ENCODE data around the gene TEX2.
"Not testable (repeated sequence)": the region's sequence is repeated elsewhere in the genome, so short reads cannot be mapped to it uniquely, and the experiment has no call there.

The TEX2 gene

DNA sequence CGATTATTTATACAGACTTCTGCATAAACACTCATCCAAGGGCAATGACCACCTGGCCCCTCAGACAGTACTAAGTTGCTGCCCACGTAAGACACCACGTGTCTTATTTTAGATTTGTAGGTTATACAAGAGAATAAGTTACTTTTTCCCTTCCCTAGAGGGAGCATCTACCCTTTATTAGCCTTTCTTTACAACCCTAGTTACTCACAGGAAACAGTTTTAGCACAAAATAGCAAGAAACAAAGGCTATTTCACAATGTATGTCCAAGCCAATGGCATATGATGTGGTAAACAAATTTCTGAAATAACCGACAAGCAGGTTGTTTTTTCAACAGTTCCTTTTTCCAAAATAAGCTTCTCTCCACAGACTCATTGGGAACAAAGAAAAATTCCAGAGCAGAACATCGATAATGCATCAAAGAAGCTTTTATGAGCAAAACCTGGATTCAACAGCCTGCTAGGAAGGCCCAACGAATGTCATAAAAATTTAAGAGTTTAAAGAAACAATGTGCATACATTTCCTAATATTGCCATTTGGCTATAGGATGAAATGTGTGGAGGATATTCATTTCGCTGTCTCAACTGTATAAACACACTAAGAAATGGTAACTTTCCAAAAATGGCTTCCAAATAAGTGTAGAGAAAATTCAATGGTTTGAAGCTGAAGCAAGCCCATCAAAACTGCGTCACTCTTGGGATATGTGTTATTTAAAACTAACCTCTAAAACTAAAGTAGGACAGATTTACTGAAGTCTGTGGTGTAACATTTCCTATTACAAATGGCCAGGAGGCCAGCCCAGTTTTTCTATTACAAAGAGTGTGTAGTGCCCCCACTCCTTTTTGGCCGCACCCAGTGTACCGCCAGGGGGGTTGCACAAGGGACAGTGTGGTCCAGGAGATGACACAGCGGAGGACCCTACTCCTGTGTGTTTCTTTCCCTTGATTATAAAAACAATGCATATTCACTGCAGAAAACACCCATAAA, 82.7 kb downstream of the TEX2 start:
- Histone ChIP-seq H2AFZ (no peak overlapping the region), H3K9ac (no peak overlapping the region), H3K36me3 (ENCODE audit: control insufficient read depth, insufficient read depth, low read length) (no peaks in the 10 kb centered on the region), H3K27me3 (ENCODE audit: control insufficient read depth, insufficient read depth, low read length) (no peaks in the 10 kb centered on the region), H3K4me3 (ENCODE audit: low read depth, low read length) (no peak overlapping the region), H3K79me2 (peaks cover 7% of the 10 kb centered on the region), H3K4me1 (peaks cover 17% of the 10 kb centered on the region), H3K4me2 (ENCODE audit: low read length) (no peak overlapping the region), H3K27ac (no peak overlapping the region), H3K9me3 (ENCODE audit: control insufficient read depth, low read length) (no peaks in the 10 kb centered on the region)
- TF ChIP-seq CTCF (IDR thresholded peaks at IDR 0.05): no peak

DNA sequence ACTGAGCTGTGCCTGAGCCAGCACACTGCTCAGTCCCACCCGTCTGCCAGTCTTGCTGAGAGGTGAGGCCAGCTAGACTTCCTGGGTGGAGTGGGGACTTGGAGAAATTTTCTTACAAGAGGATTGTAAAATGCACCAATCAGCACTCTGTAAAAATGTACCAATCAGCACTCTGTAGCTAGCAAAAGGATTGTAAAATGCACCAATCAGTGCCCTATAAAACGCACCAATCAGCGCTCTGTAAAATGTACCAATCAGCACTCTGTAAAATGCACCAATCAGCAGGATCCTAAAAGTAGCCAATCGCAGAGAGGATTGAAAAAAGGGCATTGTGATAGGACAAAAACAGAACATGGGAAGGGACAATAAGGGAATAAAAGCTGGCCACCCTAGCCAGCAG, 84.0 kb downstream of the TEX2 start:
- peaks cover 17% of the 10 kb centered on the region for H3K4me1 ChIP-seq

GRCh38 chr17:64178011-64178825, 84.8 kb downstream of the TEX2 start:
- no peak for TF ChIP-seq CTCF (IDR thresholded peaks at IDR 0.05)
- H3K4me1 ChIP-seq: peaks cover 17% of the 10 kb centered on the region

More for the DNA sequence above, 84.0 kb downstream of the TEX2 start:
- not testable (repeated sequence) for H2AFZ ChIP-seq; H3K4me3 ChIP-seq (ENCODE audit: low read depth, low read length); H3K36me3 ChIP-seq (ENCODE audit: control insufficient read depth, insufficient read depth, low read length); H3K9me3 ChIP-seq (ENCODE audit: control insufficient read depth, low read length); H3K27me3 ChIP-seq (ENCODE audit: control insufficient read depth, insufficient read depth, low read length); H3K27ac ChIP-seq; H3K9ac ChIP-seq; H3K4me2 ChIP-seq (ENCODE audit: low read length)
- peaks cover 13% of the 10 kb centered on the region for H3K79me2 ChIP-seq

DNA sequence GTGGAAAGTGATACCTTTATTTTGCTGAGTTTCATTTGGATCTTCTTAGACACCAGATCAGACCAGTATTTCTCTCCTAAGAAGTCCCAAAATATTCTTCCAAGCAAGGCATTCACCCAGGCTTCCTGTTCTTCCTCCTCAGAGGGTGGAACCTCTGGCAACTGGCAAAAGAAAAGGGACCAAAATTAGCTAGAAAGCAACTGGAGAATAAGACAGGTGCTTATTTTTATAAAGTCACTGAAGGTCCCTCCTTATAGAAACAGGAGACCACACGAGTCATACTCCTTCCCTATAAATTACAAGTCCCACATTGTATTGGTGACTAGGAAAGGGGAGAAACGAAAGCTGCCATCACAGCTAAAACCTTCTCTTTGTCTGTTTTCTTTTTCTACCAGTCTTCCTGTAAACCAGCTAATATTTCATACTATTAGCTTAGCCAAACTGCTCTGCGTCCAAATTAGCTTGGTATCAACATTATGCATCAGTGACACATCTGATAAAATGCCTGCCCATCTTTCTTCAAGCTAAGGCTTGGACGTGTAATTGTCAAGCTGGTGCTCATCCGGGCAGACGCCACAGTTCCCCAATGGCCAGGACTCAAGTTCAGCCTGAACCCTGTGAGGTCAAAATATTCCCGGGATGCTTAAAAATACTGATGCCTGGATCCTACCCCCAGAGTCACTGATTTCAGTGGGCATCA, 85.6 kb downstream of the TEX2 start:
- Histone ChIP-seq H3K79me2 (peaks cover 13% of the 10 kb centered on the region), H3K4me2 (ENCODE audit: low read length) (peak overlapping the region; percentile 29), H3K4me3 (ENCODE audit: low read depth, low read length) (no peak overlapping the region), H3K27ac (peak overlapping the region; percentile 50), H3K36me3 (ENCODE audit: control insufficient read depth, insufficient read depth, low read length) (no peaks in the 10 kb centered on the region), H3K27me3 (ENCODE audit: control insufficient read depth, insufficient read depth, low read length) (no peaks in the 10 kb centered on the region), H3K4me1 (peaks cover 17% of the 10 kb centered on the region), H2AFZ (no peak overlapping the region), H3K9me3 (ENCODE audit: control insufficient read depth, low read length) (no peaks in the 10 kb centered on the region), H3K9ac (no peak overlapping the region)
- TF ChIP-seq CTCF (IDR thresholded peaks at IDR 0.05): no peak

More at GRCh38 chr17:64178011-64178825, 84.8 kb downstream of the TEX2 start:
- no peaks in the 10 kb centered on the region for H3K9me3 ChIP-seq (ENCODE audit: control insufficient read depth, low read length)
- H2AFZ ChIP-seq: no peak overlapping the region
- no peaks in the 10 kb centered on the region for H3K36me3 ChIP-seq (ENCODE audit: control insufficient read depth, insufficient read depth, low read length)
- H3K9ac ChIP-seq: no peak overlapping the region
- no peak overlapping the region for H3K4me2 ChIP-seq (ENCODE audit: low read length)
- no peaks in the 10 kb centered on the region for H3K27me3 ChIP-seq (ENCODE audit: control insufficient read depth, insufficient read depth, low read length)
- no peak overlapping the region for H3K4me3 ChIP-seq (ENCODE audit: low read depth, low read length)
- H3K27ac ChIP-seq: peak overlapping the region; percentile 50
- peaks cover 13% of the 10 kb centered on the region for H3K79me2 ChIP-seq
